Activated T-helper 1 cell treated with Interleukin-2 at 50 U/mL for 16 hours (primary cell): Measurements from ENCODE around the gene CES4A.
"Not testable (repeated sequence)": the region's sequence is repeated elsewhere in the genome, so short reads cannot be mapped to it uniquely, and the experiment has no call there.

Experiments used
- DNase-seq: peaks from one replicate; pipeline ENCODE4 v3.0.0-alpha.2; 2020; ENCODE audit warnings: low read depth

Gene CES4A

DNA sequence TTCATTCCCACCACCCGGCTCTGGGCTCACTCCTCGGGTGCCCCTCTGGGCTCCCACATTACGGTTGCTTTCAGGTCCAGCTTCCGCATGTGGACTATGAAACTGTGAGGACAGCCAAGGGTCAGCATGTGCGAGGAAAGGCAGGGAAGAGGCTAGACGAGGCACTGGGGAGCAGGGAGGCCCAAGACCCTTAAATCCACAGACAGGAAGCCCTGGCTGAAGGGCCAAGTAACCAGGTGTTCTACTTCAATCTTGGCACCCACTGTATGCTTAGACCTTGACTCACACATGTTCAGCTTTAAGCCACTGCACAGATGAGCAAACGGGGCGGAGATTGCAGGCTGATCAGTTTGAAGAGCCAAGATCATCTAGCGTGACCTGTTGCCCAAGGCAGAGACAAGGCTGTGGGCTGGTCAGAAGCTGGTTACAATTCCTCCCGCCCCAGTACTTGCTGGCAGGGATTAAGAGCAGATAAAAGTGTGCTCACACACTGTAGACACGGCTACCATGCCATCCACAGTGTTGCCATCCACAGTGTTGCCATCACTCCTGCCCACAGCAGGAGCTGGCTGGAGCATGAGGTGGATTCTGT, at the start of gene CES4A:
Gene CES4A (plus strand): TSS at position 393 of the 592 bp plus-strand sequence. CDS start 184 bp downstream, at position 577.
- no peak for DNase-seq

DNA sequence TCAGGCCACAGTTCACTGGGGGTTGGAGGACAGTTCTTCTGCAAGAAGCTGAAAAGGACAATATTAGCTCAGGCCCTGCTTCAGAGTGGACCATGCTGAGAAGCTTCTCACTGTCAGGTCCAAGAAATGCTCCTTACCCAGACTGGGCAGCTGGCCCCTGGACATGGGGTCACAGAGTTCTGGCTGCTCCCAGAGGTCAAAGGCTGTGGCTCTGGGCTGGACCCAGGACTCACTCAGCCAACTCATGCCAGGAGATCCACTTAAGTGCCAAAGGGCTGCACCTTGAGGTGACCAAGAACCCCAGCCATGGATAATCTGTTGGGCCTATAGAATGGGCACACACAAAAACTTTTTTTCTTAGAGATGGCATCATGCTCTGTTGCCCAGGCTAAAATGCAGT, 49.0 kb upstream of the CES4A start:
- DNase-seq = no peak

DNA sequence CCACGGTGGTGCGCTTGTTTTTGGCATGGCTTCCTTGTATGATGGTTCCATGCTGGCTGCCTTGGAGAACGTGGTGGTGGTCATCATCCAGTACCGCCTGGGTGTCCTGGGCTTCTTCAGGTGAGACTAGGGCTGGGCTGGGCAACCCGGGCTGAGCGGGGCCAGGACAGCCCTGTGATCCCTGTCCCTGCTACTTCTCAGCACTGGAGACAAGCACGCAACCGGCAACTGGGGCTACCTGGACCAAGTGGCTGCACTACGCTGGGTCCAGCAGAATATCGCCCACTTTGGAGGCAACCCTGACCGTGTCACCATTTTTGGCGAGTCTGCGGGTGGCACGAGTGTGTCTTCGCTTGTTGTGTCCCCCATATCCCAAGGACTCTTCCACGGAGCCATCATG, 48.2 kb upstream of the CES4A start:
- DNase-seq = no peak

DNA sequence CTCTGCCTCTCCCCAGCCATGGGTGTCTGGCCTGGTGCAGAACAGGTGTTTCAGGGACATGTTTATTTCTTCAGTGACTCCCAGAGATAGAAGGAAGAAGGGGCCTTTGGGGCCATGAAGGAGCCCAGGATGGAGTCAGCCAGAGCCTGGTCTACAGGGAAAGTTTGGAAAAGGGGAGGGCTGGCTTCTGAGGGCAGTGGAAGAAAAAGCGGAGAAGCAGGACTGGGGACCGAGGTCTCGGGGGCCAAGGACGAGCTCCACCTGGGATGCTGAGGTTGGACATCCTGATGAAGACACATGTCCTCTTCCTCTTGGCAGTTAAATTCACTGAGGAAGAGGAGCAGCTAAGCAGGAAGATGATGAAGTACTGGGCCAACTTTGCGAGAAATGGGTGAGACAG, 45.4 kb upstream of the CES4A start:
- DNase-seq = no peak

DNA sequence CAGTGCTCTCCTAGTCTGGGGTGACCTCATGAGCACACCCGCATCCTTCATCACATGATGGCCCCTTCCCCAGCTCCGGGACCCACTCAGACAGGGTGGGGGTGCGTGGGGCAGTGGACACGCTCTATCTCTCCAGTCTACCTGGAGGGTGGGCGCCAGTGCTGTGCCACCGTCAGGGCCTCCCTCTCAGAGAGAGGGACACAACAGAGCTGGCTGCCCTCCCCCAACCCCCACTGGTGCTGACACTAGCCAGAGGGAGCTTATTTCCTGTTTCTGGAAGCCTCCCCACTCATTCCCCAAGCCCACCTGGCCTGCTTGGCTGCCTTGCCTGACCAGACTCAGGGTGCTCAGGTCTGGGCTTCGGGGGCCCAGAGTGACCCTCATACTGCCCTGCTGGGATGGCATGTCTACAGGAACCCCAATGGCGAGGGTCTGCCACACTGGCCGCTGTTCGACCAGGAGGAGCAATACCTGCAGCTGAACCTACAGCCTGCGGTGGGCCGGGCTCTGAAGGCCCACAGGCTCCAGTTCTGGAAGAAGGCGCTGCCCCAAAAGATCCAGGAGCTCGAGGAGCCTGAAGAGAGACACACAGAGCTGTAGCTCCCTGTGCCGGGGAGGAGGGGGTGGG, 44.8 kb upstream of the CES4A start:
- DNase-seq = no peak

DNA sequence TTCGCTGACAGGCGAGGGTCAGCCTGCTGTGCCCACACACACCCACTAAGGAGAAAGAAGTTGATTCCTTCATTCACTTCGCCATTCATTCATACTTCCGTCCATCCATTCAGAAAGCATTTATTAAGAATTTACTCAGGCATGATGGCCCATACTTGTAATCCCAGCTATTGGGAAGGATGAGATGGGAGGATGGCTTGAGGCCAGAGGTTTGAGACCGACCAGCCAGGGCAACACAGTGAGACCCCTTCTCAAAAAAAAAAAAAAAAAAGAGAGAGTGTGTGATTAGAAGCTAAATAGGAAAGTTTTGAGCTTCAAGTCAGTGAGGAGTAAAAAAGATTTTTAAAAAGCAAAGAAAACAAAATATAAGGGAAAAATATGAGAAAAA, 44.3 kb upstream of the CES4A start:
- no peak for DNase-seq

DNA sequence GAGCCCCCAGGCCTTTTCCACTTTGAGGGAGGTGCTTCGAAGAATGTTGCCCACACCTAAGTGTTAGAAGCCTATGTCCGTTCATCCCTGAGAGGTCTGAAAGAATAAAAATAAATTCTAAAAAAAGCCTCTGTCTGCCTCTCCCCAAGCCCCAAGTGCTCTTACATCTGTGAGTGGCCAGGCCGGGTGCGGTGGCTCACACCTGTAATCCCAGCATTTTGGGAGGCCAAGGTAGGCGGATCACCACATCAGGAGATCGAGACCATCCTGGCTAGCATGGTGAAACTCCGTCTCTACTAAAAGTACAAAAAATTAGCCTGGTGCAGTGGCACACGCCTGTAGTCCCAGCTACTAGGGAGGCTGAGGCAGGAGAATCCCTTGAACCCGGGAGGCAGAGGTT, 43.4 kb upstream of the CES4A start:
- DNase-seq = not testable (repeated sequence)

DNA sequence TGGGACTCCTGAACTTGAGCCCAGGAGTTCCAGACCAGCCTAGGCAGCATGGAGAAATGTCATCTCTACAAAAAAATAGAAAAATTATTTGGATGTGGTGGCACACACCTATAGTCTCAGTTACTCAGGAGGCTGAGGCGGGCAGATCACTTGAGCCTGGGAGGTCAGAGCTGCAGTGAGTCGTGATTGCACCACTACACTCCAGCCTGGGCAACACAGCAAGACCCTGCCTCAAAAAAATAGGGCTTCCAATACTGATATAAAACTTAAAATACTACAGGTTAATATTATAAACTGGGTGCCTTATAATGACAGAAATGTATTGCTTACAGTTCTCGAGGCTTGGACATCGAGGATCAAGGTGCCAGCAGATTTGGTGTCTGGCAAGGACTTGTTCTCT, 42.5 kb upstream of the CES4A start:
- no peak for DNase-seq

DNA sequence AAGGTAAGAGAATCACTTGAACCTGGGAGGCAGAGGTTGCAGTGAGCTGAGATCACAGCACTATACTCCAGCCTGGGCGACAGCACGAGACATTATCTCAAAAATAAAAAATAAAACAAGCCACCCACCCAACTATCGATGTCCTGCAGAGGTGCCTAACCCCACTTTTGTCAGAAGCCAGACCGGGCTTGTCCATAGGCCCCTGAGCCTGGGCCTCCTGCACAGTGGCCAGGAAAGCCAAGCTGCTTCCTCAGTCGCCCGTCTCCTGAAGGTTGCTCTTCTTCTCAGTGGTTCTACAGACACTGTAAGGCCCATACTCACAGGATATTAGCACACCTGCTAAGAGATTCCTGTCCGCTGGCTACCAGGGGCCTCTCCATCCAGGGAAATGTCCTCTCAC, 41.8 kb upstream of the CES4A start:
- DNase-seq = no peak

DNA sequence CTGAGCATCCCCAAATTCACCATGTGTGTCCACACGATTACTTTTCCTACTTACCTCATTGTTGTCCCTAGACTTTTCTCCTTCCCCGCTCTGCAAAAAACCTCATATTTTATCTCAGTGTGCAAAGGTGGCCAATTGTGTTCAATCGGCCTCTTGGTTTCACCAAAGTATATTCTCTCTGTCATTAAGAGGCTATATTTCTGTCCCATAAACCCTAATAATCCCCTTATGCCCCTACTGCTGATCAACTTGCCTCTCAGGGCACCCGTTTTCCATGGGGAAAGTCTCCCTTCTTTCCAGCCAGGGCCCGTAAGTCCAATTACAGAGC, 41.5 kb upstream of the CES4A start:
- DNase-seq = no peak

DNA sequence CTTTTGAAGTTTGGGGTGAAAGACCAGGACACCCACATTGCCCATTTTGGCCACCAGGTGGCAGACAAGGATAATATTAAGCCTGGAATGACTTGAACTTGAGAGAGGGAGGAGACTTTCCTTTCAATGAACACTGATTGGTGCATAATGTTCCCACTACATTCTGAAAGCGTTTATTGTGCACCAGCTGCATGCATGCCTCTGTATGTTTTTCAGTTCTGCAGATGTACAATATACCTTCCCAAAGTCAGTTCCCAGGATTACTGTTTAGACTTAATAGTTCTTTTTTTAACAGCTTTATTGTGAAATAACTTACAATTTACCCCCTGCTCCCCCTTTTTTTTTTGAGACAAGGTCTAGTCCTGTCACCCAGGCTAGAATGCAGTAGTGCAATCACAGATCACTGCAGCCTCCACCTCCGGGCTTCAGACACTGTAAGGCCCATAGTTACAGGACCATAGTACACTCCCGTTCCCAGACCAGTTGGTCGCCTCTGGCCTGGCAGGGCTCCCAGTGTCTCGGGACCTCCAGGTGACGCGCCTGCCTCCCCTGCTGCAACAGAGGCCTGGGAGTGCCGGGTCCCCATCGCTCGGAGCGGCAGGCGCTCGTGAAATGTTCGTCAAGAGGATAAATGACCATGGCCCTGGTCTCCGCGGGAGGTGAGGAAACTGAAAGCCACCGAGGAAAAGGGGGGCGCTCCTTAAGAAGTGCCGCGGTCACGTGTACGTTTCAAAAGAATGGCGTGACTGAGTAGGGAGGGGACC, 40.9 kb upstream of the CES4A start:
- DNase-seq = peak; percentile 62

DNA sequence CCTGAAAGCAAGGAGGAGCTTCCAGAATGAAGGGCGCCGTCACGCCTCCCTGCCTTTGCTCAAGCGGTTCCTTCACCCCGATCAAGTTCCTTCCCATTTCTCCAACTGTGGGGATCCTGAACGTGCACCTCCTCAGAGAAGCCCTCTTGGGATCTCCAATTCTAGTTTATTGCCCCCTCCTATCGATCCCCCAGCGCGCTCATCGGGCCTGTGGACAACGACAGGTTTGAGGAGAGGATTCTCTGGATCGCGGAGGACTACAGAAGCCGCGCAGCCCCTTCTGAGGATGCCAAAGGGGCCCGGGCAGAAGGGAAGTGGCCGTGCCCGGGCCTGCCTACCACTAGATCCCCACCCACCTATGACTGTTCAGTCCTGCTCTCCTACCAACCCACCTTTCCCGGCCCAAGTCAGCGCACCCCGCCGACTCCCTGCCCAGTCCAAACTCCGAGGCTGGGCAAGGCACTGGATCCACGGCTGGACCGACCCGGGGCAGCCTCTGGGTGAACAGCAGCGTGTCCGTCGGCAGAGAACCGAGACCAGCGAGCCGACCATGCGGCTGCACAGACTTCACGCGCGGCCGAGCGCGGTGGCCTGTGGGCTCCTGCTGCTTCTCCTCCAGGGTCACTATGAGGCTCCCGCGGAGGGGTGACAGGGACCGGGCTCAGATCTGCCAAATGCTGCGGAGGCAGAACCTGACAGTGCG, 40.1 kb upstream of the CES4A start:
- DNase-seq = no peak

DNA sequence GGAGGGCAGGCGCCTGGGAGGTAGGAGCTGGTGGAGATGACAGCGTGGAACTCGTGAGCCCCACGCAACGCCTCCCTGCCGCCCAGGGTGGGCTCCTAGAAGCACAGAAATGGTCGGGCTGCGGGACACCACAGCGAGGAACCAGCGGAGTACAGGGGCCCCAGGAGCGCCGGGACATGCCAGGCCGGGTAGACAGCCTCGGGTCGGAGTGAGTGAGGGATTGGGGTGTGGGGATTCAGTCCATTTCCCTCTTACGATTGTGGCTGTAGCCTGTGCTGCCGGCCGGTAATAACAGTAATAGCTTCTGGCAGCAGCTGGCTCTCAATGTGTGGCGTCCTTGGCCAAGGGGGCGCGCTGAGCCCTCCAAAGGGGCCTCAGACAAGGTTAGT, 39.6 kb upstream of the CES4A start:
- DNase-seq = no peak

DNA sequence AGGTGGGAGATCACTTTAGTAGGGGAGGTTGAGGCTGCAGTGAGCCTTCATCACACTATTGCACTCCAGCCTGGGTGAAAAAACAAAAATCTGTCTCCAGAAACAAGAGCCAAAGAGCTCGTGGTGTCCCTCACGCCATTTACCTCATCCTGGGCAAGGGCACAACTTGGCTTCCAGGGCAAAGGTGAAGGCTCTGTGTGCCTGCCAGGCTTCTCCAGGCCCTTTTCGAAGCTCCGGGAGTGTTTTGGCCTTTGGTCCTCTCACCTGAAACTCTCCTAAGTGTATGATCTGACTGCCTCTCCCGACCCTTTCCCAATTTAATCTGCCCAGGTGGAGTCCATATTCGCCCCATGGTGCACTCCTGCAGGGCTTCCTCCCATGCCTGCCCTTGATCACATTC, 38.9 kb upstream of the CES4A start:
- DNase-seq = no peak

DNA sequence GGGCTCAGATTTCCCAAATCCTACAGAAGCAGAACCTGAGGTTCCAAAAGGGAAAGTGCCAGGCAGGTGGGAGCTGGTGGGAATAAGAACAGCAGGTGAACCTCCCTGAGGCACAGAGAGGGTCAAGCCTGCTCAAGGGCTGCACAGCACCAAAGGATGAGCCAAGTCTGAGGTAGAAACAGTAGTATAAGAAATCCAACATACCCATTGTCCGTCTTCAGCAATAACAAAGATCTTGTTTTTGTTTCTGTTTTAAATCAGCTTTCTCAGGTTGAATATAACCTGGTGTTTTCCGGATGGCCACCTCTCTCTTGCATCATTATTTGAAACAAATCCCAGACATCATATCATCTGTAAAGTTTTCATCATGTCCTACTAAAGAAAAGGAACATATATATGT, 38.0 kb upstream of the CES4A start:
- no peak for DNase-seq

DNA sequence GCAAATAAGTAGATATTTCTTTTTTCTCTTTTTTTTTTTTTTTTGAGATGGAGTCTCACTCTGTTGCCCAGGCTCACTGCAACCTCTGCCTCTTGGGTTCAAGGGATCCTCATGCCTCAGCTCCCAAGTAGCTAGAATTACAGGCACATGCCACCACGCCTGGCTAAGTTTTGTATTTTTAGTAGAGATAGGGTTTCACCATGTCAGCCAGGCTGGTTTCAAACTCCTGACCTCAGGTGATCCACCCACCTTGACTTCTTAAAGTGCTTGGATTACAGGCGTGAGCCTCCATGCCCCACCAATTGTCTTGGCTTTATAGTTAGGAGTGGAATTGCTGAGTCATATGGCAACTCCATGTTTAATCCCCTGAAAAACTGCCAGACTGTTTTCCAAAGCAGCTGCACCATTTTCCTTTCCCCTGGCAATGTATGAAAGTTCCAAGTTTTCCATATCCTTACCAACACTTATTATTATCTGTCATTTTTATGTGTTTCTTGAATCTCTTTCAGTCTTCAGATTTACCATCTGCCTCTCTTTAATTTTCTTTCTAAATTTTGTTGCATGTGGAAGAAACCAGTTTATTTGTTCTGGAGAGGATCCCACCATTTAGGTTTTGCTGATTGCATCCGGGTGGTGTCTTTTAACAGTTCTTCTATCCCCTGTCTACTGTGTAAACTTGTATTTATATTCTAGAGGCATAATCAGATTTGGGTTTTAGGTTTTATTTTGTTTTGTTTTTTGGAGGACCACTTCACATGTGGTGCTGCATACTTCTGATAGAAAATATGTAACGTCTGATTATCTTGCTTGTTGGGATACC, 37.2 kb upstream of the CES4A start:
- no peak for DNase-seq

DNA sequence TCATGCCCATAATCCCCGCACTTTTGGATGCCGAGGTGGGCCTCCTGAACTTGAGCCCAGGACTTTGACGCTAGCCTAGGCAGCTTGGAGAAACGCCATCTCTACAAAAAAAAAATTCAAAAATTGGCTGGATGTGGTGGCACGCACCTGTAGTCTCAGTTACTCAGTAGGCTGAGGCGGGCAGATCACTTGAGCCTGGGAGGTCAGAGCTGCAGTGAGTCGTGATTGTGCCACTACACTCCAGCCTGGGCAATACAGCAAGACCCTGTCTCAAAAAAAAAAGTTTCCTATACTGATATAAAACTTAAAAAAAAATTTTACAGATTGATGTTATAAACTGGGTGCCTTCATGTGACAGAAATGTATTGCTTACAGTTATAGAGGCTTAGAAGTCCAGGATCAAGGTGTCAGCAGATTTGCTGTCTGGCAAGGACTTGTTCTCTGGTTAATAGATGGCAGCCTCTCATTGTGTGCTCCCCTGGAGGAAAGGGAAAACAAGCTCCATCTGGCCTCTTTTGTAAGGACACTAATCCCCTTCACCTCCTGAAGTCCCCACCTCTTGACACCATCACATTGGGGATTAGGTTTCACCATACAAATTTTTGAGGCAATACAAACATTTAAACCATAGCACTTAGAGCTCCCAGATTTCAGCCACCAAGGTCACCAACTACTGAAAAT, 35.8 kb upstream of the CES4A start:
- no peak for DNase-seq

DNA sequence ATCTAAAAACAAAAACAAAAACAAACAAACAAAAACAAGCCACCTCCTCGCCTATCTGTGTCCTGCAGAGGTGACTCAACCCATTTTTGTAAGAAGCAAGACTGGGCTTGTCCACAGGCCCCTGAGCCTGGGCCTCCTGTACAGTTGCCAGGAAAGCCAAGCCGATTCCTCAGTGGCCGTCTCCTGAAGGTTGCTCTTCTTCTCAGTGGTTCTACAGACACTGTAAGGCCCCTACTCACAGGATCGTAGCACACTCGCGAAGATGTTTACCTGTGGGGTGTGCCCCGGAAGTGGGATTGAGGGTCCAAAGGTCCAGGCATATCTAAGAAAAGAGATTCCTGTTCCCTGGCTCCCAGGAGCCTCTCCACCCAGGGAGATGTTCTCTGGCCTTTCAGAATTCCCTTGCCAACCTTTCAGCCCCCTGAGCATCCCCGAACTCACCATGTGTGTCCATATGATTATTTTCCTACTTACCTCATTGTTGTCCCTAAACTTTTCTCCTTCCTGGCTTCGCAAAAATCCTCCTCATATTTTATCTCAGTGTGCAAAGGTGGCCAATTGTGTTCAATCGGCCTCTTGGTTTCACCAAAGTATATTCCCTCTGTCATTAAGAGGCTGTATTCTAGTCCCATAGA, 34.8 kb upstream of the CES4A start:
- no peak for DNase-seq

DNA sequence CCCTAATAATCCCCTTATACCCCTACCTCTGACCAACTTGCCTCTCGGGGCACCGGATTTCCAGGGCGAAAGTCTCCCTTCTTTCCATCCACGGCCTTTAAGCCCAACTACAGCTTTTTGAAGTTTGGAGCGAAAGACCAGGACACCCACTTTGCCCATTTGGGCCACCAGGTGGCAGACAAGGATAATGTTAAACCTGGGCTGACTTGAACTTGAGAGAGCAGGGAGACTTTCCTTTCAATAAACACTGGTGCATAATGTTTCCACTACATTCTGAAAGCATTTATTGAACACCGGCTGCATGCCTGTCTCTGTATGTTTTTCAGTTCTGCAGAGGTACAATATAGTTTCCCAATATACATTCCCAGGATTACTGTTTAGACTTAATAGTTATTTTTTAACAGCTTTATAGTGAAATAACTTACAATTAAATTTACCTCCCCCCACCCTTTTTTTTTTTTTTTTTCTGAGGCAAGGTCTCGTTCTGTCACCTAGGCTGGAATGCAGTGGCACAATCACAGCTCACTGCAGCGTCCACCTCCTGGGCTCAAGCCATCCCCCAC, 34.2 kb upstream of the CES4A start:
- peak; percentile 53 for DNase-seq

DNA sequence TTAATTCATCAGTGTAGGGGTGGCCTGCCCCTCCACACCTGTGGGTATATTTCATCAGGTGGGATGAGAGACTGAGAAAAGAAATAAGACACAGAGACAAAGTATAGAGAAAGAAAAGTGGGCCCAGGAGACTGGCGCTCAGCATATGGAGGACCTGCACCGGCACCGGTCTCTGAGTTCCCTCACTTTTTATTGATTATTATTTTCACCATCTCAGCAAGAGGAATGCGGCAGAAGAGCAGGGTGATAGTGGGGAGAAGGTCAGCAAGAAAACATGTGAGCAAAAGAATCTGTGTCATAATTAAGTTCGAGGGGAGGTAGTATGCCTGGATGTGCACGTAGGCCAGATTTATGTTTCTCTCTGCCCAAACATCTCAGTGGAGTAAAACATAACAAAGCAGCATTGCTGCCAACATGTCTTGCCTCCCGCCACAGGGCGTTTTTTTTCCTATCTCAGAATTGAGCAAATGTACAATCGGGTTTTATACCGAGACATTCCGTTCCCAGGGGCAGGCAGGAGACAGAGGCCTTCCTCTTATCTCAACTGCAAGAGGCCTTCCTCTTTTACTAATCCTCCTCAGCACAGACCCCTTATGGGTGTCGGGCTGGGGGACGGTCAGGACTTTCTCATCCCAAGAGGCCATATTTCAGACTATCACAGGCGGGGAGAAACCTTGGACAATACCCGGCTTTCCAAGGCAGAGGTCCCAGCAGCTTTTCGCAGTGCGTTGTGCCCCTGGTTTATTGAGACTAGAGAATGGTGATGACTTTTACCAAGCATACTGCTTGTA, 32.8 kb upstream of the CES4A start:
- not testable (repeated sequence) for DNase-seq
